ENCODE measurements around the gene HECW1. TPM values are rescaled to one million over a fixed set of nuclear protein-coding genes. Genes with fewer than 3 reads are reported as not detected.
"Not testable (repeated sequence)": the region's sequence is repeated elsewhere in the genome, so short reads cannot be mapped to it uniquely, and the experiment has no call there.

The HECW1 gene
- total RNA-seq, 1 experiment from 2014 or later, result 2.7 TPM

DNA sequence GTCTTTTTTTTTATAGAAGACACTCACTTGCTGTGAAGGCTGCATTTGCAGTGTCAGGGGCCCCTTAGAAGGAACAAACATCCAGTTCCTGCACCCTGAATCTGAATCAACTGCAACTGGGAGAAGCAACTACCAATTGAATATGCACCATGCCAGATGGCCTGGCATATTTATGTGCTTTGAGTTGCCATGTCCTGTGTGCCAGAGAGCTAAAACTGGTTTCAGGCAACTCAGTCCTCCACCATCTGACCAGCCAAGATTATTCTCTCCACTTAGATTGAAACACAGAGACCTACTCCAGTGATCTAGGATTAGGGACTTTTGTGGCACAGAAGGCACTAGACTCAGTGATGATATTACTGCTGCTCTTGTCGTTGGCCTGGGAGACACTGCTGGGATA lies 225.4 kb downstream of the HECW1 start:
- Histone ChIP-seq H3F3A (ENCODE audit: insufficient read depth, low read depth) (no peaks in the 10 kb centered on the region), H3K79me2 (ENCODE audit: low read depth) (no peaks in the 10 kb centered on the region), H4K20me1 (ENCODE audit: insufficient read depth) (no peaks in the 10 kb centered on the region), H3K27me3 (ENCODE audit: insufficient read depth, low read depth) (peaks cover 28% of the 10 kb centered on the region; the same call in 1 of the 2 replicates), H3K4me3 (no peak overlapping the region), H3K4me2 (no peak overlapping the region), H3K9me2 (ENCODE audit: insufficient read depth) (no peaks in the 10 kb centered on the region; the same call in 1 of the 2 replicates), H3K4me1 (replicated peaks; ENCODE audit: insufficient read depth) (no peaks in the 10 kb centered on the region), H2AFZ (no peak overlapping the region), H3K36me3 (ENCODE audit: low read depth) (no peaks in the 10 kb centered on the region), H3K27ac (no peak overlapping the region), H3K9me3 (ENCODE audit: insufficient read depth, low read depth) (no peaks in the 10 kb centered on the region)
- DNase-seq, result no peak
- no peak for TF ChIP-seq EZH2 (IDR thresholded peaks at IDR 0.05; ENCODE audit: low read depth)
- TF ChIP-seq, protein P1, sequence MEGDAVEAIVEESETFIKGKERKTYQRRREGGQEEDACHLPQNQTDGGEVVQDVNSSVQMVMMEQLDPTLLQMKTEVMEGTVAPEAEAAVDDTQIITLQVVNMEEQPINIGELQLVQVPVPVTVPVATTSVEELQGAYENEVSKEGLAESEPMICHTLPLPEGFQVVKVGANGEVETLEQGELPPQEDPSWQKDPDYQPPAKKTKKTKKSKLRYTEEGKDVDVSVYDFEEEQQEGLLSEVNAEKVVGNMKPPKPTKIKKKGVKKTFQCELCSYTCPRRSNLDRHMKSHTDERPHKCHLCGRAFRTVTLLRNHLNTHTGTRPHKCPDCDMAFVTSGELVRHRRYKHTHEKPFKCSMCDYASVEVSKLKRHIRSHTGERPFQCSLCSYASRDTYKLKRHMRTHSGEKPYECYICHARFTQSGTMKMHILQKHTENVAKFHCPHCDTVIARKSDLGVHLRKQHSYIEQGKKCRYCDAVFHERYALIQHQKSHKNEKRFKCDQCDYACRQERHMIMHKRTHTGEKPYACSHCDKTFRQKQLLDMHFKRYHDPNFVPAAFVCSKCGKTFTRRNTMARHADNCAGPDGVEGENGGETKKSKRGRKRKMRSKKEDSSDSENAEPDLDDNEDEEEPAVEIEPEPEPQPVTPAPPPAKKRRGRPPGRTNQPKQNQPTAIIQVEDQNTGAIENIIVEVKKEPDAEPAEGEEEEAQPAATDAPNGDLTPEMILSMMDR (conservative IDR thresholded peaks at IDR 0.05), result no peak
- CTCF ChIA-PET, result no interaction called here
- POLR2A ChIA-PET (ENCODE audit: unreplicated experiment), result no interaction called here
- no TSS peak for BruUV-seq (replicated peaks)
- intact Hi-C loops (cut with micrococcal nuclease; ENCODE audit: unreplicated experiment), result no loop called here

DNA sequence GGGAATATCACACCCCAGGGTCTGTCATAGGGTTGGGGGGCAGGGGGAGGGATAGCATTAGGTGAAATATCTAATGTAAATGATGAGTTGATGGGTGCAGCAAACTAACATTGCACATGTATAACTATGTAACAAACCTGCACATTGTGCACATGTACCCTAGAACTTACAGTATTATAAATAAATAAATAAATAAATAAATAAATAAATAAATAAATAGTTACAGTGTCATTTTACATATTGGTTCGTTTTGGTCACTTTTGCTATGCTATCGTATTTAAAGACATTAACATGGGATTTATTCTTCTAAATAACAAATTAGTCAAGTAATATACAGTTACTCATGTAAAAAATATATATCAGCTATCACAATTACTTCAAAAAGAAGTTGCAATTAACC lies 228.7 kb downstream of the HECW1 start:
- no TSS peak for BruUV-seq (replicated peaks)
- H3F3A ChIP-seq (ENCODE audit: insufficient read depth, low read depth), result no peaks in the 10 kb centered on the region
- H3K9me2 ChIP-seq (ENCODE audit: insufficient read depth), result 0 out of 2 replicates have a peak, but pooled peaks cover 4% of the 10 kb centered on the region
- no peaks in the 10 kb centered on the region for H3K4me1 ChIP-seq (replicated peaks; ENCODE audit: insufficient read depth)
- no peak for DNase-seq
- intact Hi-C loops (cut with micrococcal nuclease; ENCODE audit: unreplicated experiment), result no loop called here
- no peak overlapping the region for H2AFZ ChIP-seq
- H3K36me3 ChIP-seq (ENCODE audit: low read depth), result no peaks in the 10 kb centered on the region
- no peak overlapping the region for H3K27ac ChIP-seq
- no peak overlapping the region for H3K4me3 ChIP-seq
- ChIA-PET POLR2A (ENCODE audit: unreplicated experiment) (no interaction called here), CTCF (no interaction called here)
- H4K20me1 ChIP-seq (ENCODE audit: insufficient read depth), result no peaks in the 10 kb centered on the region
- H3K79me2 ChIP-seq (ENCODE audit: low read depth), result no peaks in the 10 kb centered on the region
- peaks cover 26% of the 10 kb centered on the region; the same call in 1 of the 2 replicates for H3K27me3 ChIP-seq (ENCODE audit: insufficient read depth, low read depth)
- no peaks in the 10 kb centered on the region for H3K9me3 ChIP-seq (ENCODE audit: insufficient read depth, low read depth)
- TF ChIP-seq EZH2 (IDR thresholded peaks at IDR 0.05; ENCODE audit: low read depth), result no peak
- TF ChIP-seq, protein P1 (conservative IDR thresholded peaks at IDR 0.05), result no peak
- no peak overlapping the region for H3K4me2 ChIP-seq

DNA sequence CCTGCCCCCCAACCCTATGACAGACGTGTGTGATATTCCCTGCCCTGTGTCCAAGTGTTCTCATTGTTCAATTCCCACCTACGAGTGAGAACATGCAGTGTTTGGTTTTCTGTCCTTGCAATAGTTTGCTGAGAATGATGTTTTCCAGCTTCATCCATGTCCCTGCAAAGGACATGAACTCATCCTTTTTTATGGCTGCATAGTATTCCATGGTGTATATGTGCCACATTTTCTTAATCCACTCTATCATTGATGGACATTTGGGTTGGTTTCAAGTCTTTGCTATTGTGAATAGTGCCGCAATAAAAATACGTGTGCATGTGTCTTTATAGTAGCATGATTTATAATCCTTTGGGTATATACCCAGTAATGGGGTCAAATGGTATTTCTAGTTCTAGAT lies 231.0 kb downstream of the HECW1 start:
- CTCF ChIA-PET; H4K20me1 ChIP-seq (ENCODE audit: insufficient read depth); intact Hi-C loops (cut with micrococcal nuclease; ENCODE audit: unreplicated experiment); H3F3A ChIP-seq (ENCODE audit: insufficient read depth, low read depth); H3K9me2 ChIP-seq (ENCODE audit: insufficient read depth); H3K27ac ChIP-seq; H3K4me1 ChIP-seq (replicated peaks; ENCODE audit: insufficient read depth); H3K4me3 ChIP-seq; POLR2A ChIA-PET (ENCODE audit: unreplicated experiment); BruUV-seq (replicated peaks); H3K4me2 ChIP-seq; H3K79me2 ChIP-seq (ENCODE audit: low read depth); H3K9me3 ChIP-seq (ENCODE audit: insufficient read depth, low read depth); H2AFZ ChIP-seq; DNase-seq; H3K36me3 ChIP-seq (ENCODE audit: low read depth): not testable (repeated sequence)
- peaks cover 27% of the 10 kb centered on the region; the same call in 1 of the 2 replicates for H3K27me3 ChIP-seq (ENCODE audit: insufficient read depth, low read depth)

DNA sequence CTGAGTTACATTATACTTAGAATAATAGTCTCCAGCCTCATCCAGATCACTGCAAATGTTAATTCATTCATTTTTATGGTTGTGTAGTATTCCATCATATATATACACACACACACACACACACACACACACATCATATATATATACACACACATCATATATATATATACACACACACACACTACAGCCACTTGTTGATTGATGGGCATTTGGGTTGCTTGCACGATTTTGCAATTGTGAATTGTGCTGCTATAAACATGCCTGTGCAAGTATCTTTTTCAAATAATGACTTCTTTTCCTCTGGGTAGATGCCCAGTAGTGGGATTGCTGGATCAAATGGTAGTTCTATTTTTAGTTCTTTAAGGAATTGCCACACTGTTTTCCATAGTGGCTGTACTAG lies 233.2 kb downstream of the HECW1 start:
- H4K20me1 ChIP-seq (ENCODE audit: insufficient read depth); H3K27ac ChIP-seq; H3K4me3 ChIP-seq; H3K9me2 ChIP-seq (ENCODE audit: insufficient read depth); DNase-seq; CTCF ChIA-PET; H3K4me1 ChIP-seq (replicated peaks; ENCODE audit: insufficient read depth); H2AFZ ChIP-seq; intact Hi-C loops (cut with micrococcal nuclease; ENCODE audit: unreplicated experiment); H3K9me3 ChIP-seq (ENCODE audit: insufficient read depth, low read depth); BruUV-seq (replicated peaks); H3K36me3 ChIP-seq (ENCODE audit: low read depth); H3F3A ChIP-seq (ENCODE audit: insufficient read depth, low read depth); H3K79me2 ChIP-seq (ENCODE audit: low read depth); POLR2A ChIA-PET (ENCODE audit: unreplicated experiment); H3K4me2 ChIP-seq: not testable (repeated sequence)
- H3K27me3 ChIP-seq (ENCODE audit: insufficient read depth, low read depth), result peaks cover 34% of the 10 kb centered on the region

Measured in PC-9 (cell line).